ENCODE results near the gene SMARCC1. TPM values are rescaled to one million over a fixed set of nuclear protein-coding genes. Genes with fewer than 3 reads are reported as not detected.

The SMARCC1 gene
- total RNA-seq, 1 experiment from 2014 or later: 168 TPM

DNA sequence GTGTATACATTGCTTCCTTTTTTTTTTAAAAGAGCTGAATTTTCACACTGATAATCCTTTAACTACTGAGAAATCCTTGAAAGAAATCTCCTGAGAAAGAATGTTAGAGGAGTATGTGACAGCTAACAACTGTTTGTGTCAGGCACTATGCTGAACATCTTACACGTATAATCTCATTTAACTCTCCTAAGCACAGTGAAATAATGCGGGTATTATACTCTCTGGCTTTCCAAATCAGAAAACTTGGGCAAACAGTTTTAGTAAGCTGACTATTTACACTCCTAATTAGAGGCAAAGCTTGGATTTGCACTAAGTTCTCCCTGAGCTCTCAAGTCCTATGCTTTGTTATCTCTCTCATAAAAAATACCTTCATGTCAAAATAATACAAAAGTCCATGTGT lies 69.3 kb downstream of the SMARCC1 start:
- CTCF ChIA-PET: no interaction called here
- H3K9me2 ChIP-seq (ENCODE audit: insufficient read depth): no peaks in the 10 kb centered on the region
- no peaks in the 10 kb centered on the region for H3K9me3 ChIP-seq (ENCODE audit: control insufficient read depth in 1 of 2, insufficient read depth in 1 of 2, low read depth in 1 of 2, low read length in 2 of 2)
- no peak for DNase-seq (ENCODE audit: low read depth, low spot score)
- H4K20me1 ChIP-seq (ENCODE audit: insufficient read depth): no peaks in the 10 kb centered on the region
- RAD21 ChIA-PET (ENCODE audit: low non-redundant PET in 1 of 2, low total read pairs in 2 of 2, uncharacterized antibody in 2 of 2, unreplicated experiment in 2 of 2): no interaction called here
- no peak overlapping the region for H2AFZ ChIP-seq (ENCODE audit: low read depth, low read length, poor library complexity, severe bottlenecking)
- H3K36me3 ChIP-seq (ENCODE audit: control insufficient read depth in 1 of 2, insufficient read depth in 2 of 2, low read length in 2 of 2): peaks cover 23 to 35% of the 10 kb centered on the region in 2 experiments
- POLR2A ChIA-PET: no interaction called here
- no peaks in the 10 kb centered on the region for H3K27me3 ChIP-seq (ENCODE audit: insufficient read depth, low read length)
- H3K4me2 ChIP-seq (ENCODE audit: low read length): no peak overlapping the region
- H3K79me2 ChIP-seq (ENCODE audit: insufficient read depth, low read length): peaks cover 68% of the 10 kb centered on the region
- intact Hi-C loops (cut with micrococcal nuclease): no loop called here
- no peak overlapping the region for H3K9ac ChIP-seq (ENCODE audit: low read length)
- H3K4me1 ChIP-seq (ENCODE audit: control insufficient read depth in 1 of 2, insufficient read depth in 2 of 2, low read length in 2 of 2): peaks cover 8 to 22% of the 10 kb centered on the region in 2 experiments; a peak in 3 of 4 replicates
- BruUV-seq (replicated peaks): no TSS peak
- no peak overlapping the region for H3K4me3 ChIP-seq (replicated peaks in 1 of 2; ENCODE audit: low read depth in 1 of 2, low read length in 2 of 2)
- no peak overlapping the region for H3K27ac ChIP-seq (ENCODE audit: low read depth, low read length)
- TF ChIP-seq EGR1 (IDR thresholded peaks at IDR 0.05; ENCODE audit: low read depth) (no peak), ZBTB33 (IDR thresholded peaks at IDR 0.05; ENCODE audit: extremely low read depth, insufficient replicate concordance, low read length) (no peak), ZNF274 (IDR thresholded peaks at IDR 0.05; ENCODE audit: low read depth, low read length) (no peak), ZFX (IDR thresholded peaks at IDR 0.05) (no peak), CBX3 (IDR thresholded peaks at IDR 0.05; ENCODE audit: low read depth) (no peak), ELF1 (IDR thresholded peaks at IDR 0.05; ENCODE audit: borderline replicate concordance, low read depth) (no peak), RAD21 (IDR thresholded peaks at IDR 0.05; ENCODE audit: low read depth) (no peak), POLR2A (IDR thresholded peaks at IDR 0.05; ENCODE audit: borderline replicate concordance, extremely low read depth, insufficient read depth, insufficient read length) (no peak), FOSL1 (IDR thresholded peaks at IDR 0.05; ENCODE audit: low read depth) (no peak), SIN3A (IDR thresholded peaks at IDR 0.05; ENCODE audit: low read depth) (no peak), TCF7L2 (IDR thresholded peaks at IDR 0.05; ENCODE audit: borderline replicate concordance, extremely low read depth, insufficient read depth, insufficient read length) (no peak), JUND (IDR thresholded peaks at IDR 0.05) (no peak), SRF (IDR thresholded peaks at IDR 0.05; ENCODE audit: low read depth) (no peak), POLR2AphosphoS5 (IDR thresholded peaks at IDR 0.05; ENCODE audit: low read depth, low read length) (no peak), SP1 (IDR thresholded peaks at IDR 0.05; ENCODE audit: low read depth) (no peak), CTCF (IDR thresholded peaks at IDR 0.05 in 2 of 3, conservative IDR thresholded peaks at IDR 0.05 in 1 of 3; ENCODE audit: borderline replicate concordance in 1 of 3, insufficient read depth in 1 of 3, low read depth in 2 of 3, low read length in 2 of 3) (no peak), CEBPB (IDR thresholded peaks at IDR 0.05; ENCODE audit: low read depth) (no peak)
- TF ChIP-seq, protein P1, sequence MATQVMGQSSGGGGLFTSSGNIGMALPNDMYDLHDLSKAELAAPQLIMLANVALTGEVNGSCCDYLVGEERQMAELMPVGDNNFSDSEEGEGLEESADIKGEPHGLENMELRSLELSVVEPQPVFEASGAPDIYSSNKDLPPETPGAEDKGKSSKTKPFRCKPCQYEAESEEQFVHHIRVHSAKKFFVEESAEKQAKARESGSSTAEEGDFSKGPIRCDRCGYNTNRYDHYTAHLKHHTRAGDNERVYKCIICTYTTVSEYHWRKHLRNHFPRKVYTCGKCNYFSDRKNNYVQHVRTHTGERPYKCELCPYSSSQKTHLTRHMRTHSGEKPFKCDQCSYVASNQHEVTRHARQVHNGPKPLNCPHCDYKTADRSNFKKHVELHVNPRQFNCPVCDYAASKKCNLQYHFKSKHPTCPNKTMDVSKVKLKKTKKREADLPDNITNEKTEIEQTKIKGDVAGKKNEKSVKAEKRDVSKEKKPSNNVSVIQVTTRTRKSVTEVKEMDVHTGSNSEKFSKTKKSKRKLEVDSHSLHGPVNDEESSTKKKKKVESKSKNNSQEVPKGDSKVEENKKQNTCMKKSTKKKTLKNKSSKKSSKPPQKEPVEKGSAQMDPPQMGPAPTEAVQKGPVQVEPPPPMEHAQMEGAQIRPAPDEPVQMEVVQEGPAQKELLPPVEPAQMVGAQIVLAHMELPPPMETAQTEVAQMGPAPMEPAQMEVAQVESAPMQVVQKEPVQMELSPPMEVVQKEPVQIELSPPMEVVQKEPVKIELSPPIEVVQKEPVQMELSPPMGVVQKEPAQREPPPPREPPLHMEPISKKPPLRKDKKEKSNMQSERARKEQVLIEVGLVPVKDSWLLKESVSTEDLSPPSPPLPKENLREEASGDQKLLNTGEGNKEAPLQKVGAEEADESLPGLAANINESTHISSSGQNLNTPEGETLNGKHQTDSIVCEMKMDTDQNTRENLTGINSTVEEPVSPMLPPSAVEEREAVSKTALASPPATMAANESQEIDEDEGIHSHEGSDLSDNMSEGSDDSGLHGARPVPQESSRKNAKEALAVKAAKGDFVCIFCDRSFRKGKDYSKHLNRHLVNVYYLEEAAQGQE (IDR thresholded peaks at IDR 0.05; ENCODE audit: low read depth): no peak
- TF ChIP-seq, protein P2, sequence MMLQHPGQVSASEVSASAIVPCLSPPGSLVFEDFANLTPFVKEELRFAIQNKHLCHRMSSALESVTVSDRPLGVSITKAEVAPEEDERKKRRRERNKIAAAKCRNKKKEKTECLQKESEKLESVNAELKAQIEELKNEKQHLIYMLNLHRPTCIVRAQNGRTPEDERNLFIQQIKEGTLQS (IDR thresholded peaks at IDR 0.05): no peak
- TF ChIP-seq, protein P3, sequence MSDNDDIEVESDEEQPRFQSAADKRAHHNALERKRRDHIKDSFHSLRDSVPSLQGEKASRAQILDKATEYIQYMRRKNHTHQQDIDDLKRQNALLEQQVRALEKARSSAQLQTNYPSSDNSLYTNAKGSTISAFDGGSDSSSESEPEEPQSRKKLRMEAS (IDR thresholded peaks at IDR 0.05): no peak
- no peak for ATAC-seq
